Measurements from ENCODE around the gene ANAPC4.

- TF ChIP-seq, protein P1, sequence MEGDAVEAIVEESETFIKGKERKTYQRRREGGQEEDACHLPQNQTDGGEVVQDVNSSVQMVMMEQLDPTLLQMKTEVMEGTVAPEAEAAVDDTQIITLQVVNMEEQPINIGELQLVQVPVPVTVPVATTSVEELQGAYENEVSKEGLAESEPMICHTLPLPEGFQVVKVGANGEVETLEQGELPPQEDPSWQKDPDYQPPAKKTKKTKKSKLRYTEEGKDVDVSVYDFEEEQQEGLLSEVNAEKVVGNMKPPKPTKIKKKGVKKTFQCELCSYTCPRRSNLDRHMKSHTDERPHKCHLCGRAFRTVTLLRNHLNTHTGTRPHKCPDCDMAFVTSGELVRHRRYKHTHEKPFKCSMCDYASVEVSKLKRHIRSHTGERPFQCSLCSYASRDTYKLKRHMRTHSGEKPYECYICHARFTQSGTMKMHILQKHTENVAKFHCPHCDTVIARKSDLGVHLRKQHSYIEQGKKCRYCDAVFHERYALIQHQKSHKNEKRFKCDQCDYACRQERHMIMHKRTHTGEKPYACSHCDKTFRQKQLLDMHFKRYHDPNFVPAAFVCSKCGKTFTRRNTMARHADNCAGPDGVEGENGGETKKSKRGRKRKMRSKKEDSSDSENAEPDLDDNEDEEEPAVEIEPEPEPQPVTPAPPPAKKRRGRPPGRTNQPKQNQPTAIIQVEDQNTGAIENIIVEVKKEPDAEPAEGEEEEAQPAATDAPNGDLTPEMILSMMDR (IDR thresholded peaks at IDR 0.05; ENCODE audit: low read length) = no peak
- no peak for TF ChIP-seq EZH2 (IDR thresholded peaks at IDR 0.05; ENCODE audit: borderline replicate concordance, low read length)
Measured at GRCh38 chr4:25406081-25406692, 29.1 kb downstream of the ANAPC4 start.

Data from OCI-LY1 (cell line).